Caki2 (cell line): ENCODE results near the gene CEBPE. TPM values are rescaled to one million over a fixed set of nuclear protein-coding genes. Genes with fewer than 3 reads are reported as not detected.

Source experiments
- DNase-seq: peaks from one replicate; pipeline ENCODE4 v3.0.0-alpha.2; 2015; ENCODE audit warnings: low read depth
- in situ Hi-C: cut with HindIII; loops from 2 replicates; pipeline ENCODE4 v1.10.0; 2016; ENCODE audit warnings: low sequenced_read_pairs, low pct_unique_long_range_greater_than_20kb, mixed read lengths
- total RNA-seq: library from RNA; depleted of rRNA; stranded (reverse); fragments of >200 nt; shearing (Covaris generic); gene quantifications from 2 replicates; pipeline ENCODE4 v1.2.3, GENCODE V29; 2014; ENCODE audit warnings: low replicate concordance

The CEBPE gene
- total RNA-seq, 1 experiment from 2014 or later: not detected

DNA sequence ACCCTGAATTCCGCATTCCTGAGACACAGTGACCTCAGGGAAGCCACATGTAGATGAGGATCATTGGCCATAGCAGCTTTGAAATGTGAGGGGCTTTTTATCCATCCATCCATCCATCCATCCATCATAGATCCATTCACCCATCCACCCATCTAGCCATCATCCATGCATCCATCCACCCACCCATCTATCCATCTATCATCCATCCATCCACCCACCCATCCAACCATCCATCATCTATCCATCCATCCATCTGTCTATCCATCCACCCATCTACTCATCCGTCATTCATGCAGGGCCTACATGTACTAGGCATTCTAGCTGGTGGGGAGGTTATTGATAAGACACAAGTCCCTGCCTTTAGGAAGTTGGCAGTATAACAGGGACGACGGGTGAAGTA is 27.9 kb upstream of the CEBPE start:
- no peak for DNase-seq
- in situ Hi-C loops: no loop called here

DNA sequence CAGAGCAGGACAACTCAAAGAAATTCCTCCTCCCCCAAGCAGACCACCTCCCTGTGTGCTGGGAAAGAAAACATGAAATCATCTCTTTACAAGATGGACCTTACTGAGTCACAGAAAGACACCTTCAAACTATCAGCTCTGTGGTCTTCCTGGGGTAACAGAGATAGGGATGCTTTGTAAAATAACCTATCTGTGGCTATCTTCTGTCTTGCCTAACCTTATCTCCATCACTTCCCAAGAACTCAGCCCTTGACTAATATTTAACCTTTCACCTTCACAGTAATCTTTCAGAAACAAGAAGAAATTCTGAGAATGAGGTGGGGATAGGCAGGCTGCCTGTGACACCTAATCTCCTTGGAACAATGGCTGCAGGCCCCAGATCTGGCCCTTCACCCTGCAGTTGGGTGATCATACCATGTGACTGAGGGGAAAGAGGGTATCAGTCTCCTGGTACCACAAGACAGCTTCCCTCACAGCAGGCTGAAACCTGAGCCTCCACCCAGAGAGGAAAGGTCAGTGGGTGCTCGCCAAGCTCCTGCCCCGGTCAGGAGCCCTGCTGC is 27.4 kb upstream of the CEBPE start:
- in situ Hi-C loops: no loop called here
- DNase-seq: no peak

GRCh38 chr14:23145794-23146350 is 26.8 kb upstream of the CEBPE start:
- in situ Hi-C loops: no loop called here
- DNase-seq: no peak

DNA sequence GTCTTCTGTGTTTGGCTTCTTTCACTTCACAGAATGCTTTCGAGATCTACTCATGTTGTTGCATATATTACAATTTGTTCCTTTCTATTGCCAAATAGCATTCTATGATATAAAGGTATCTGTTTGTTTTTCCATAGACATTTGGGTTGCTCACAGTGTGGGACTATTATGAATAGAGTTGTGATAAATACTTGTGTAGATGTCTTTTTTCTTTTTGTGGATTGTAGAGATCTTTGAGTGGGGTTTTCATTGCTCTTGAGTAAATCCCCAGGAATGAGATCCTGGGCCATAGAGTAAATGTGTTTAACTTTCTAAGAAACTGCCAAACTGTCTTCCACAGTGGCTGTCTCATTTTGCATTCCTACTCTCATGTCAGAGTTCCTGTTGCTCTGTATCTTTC is 24.9 kb upstream of the CEBPE start:
- in situ Hi-C loops: no loop called here

GRCh38 chr14:23142826-23143225 is 23.8 kb upstream of the CEBPE start:
- no peak for DNase-seq
- in situ Hi-C loops: no loop called here

More for the DNA sequence above, 24.9 kb upstream of the CEBPE start:
- DNase-seq: no peak

- in situ Hi-C loops: no loop called here
- DNase-seq: peak; percentile 12
Measured at GRCh38 chr14:23141706-23142444, 22.8 kb upstream of the CEBPE start.

DNA sequence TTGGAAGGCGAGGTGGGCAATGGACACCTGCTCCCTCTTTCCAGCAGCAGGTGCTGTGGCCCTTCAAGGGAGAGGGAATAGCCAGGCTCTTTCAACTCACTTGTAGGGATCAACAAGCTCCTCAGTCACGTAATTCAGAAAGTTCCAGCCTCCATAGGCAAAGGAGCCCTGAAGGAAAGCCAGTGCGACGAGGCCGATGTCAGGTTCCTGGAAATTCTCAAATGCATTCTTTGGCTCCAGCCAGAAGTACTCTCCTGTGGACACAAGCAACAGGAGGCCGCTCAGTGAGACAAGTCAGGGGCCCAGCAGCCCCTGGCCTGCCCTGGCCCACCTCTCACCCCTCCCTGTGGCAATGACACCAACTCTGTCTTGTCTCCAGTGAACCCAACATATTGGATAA is 21.3 kb upstream of the CEBPE start:
- no peak for DNase-seq
- in situ Hi-C loops: no loop called here

DNA sequence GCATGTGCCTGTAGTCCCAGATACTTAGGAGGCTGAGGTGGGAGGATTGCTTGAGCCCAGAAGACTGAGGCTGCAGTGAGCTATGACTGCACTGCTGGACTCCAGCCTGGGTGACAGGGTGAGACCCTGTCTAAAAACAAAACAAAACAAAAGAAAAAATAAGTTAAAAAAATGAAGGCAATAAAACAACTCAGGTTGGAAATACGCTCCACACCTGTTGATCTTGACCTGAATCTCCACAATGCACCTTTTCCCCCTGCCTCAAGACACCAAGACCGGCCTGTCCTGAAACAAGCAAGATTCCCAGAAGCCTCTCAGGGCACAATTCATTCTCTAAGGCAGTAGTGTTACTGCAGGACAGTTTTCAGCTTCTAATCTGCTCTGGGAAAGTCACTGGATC is 20.8 kb upstream of the CEBPE start:
- no peak for DNase-seq

DNA sequence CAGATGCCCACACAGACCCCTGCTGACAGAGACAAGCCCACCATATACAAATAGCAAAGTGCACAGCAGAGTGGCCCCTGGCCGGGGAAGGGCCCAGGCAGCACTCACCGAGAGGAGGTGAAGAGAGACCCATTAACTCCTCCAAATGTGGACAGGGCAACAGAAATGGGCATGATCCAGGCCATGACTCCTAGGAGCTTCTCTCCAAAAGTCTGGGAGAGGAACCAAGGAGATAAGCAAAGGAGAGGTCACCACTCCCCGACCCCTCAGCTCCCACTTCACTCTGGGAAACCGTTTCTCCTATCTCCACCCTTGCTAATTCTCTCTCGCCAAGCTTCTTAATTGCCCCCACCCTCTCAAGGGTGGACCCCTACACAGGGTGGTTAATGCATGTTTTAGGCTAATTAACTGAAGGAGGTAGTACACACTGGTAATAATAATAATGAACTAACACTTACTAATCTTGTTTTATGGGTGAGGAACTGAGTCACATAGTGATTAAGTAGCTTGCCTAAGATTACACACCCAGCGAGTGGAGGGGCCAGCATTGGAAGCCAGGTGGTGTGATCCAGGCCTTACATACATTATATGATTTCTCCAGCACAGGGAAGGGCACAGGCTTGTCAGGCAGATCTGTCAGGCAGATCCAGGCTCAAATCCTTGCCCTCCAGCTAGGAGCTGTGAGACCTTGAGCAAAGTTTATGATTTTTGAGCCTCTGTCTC is 18.9 kb upstream of the CEBPE start:
- no peak for DNase-seq
- in situ Hi-C loops: no loop called here

More for the DNA sequence above, 20.8 kb upstream of the CEBPE start:
- in situ Hi-C loops: no loop called here

DNA sequence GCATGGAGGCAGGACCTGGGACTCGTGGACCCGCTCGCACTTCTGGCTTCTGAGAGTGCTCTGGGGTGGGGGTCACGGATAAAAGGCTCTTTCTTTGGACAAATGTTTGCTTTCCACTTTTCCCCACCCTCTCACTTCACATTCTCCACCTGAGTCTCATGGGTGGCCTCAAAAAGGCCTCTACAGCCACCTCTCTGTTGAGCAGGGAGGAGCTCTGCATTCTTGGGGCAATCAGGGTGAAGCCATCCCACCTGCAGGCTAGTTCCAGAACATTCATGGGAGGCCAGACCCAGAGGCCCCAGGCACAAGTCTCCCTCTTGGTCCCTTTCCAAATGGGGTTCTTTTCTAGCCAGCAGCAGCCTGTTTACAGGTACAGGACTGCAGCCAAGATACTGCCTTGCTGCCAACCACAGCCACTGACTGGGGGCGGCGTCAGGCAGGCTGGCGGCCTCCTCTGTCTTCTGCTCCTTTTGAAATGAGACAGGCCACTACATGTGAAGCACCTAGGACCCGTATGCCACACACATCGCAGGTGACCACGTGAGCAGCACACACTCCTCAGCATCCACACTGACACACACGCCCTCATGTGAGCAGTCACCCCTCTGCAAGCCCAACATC is 18.2 kb upstream of the CEBPE start:
- in situ Hi-C loops: no loop called here
- DNase-seq: no peak

DNA sequence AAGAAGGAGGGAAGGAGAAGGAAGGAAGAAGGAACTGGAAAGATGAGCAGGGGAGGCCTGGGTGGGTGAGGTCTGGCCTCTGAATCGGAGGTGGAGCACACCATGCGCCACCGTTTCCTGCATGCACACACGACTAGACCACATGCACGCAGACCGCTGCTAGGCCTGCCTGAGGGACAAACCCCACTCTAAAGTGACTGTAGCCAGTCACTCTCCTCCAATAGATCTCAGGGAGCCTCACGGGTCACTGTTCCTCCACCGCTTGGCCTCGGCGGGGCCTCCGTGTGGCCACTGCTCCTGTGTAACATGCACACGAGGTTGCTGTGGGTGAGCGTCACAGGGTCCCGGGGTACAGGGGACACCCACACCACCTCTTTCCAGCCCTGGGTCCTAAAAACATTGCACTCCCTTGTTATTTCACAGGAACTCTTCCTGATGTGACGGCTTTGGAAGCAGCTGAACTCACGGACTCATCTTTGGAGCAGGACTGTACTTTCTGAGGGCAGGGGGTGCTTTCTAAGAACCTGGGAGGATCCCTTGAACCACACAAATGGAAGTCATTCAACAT is 17.6 kb upstream of the CEBPE start:
- no peak for DNase-seq
- in situ Hi-C loops: no loop called here

GRCh38 chr14:23132970-23133369 is 13.9 kb upstream of the CEBPE start:
- in situ Hi-C loops: no loop called here
- no peak for DNase-seq

DNA sequence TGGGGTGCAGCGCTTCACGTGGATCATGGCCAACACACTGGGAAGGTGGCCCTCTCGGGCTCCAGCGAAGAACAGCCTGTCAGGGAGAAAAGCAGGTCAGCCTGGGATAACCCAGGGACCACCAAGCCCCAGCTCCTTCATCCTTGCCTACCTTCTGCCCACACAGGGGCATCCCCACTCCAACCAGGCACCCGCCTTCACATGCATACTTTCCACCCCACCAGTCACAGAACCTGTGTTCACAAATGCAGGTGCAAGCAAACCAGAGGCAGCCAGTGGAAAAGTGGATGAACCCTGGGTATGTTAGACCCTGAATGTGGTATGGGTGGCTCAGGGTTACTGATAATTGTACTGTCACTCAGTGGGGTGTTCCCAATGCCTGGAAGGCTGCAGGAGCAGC is 12.4 kb upstream of the CEBPE start:
- DNase-seq: no peak
- in situ Hi-C loops: no loop called here

GRCh38 chr14:23130871-23131270 is 11.8 kb upstream of the CEBPE start:
- in situ Hi-C loops: no loop called here

DNA sequence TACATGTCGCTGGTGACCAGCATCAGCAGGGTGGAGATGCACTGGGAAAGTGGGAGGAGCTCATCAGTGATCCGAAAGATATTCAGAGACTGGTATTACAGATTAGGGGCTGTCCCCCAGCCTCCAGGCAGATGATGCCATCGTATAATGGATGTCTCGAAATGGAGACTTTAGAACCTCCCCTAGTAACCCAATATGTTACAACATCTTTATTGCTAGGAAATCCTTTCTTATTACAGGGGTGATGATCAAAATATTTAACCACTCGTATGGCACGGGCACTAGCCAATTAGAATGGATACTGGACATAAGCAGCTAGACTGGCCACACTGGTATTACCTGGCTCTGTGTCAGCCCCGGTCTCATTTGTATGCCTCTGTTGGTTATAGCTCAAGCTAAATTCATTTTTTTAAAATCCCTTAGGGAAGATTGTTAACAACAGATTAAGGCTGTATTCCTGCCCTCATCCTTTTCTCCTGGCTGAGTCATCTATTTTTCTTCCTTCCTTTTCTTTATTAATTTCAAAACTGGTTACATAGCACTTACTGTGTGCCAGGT is 10.8 kb upstream of the CEBPE start:
- DNase-seq: no peak
- in situ Hi-C loops: no loop called here

More at GRCh38 chr14:23130871-23131270, 11.8 kb upstream of the CEBPE start:
- DNase-seq: no peak

DNA sequence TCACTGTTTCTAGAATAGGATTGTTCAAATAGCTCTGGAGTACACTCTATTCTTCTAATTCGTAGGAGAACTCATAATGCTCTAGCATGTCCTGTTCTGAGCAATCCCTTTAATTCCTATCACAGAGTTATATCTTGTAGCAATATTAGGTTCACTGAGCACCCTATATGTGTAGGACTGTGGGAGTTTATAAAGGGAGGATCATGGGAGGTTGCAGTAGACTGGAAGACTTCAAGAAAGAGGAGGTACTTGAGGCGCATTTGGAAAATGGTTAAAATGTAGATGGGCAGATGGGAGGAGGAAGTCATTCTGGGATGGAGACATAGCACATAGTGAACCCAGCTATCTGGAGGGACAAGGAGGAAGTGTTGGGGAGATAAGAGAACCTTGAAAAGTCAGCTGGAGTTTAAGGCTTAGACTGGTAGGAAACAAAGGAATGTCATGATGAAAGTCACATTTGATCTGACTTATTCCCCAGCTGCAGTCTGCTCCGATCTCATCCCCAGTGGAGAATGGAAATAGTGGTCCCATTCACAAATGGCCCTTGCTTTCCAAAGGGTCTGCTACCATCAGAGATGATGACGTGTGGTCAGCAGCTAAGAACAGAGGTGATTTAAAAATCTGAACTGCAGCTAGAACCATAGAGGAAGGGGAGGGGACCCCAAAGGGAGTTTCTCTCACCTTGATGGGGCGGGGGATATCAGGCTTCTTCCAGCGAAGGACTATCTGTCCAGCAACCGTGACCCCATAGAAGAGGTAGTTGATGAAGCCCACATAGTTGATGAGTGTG is 10.1 kb upstream of the CEBPE start:
- DNase-seq: no peak
- in situ Hi-C loops: no loop called here

- in situ Hi-C loops: no loop called here
- no peak for DNase-seq
Measured at GRCh38 chr14:23127861-23128260, 8.8 kb upstream of the CEBPE start.
